ENCODE measurements around the gene SMLR1.
A peak's percentile ranks its signal among the peaks of the same experiment; 100 is the strongest.

SMLR1 gene

GRCh38 chr6:130838250-130838860, 11.1 kb downstream of the SMLR1 start:
- TF ChIP-seq CTCF (IDR thresholded peaks at IDR 0.05; ENCODE audit: low read depth, low read length) (no peak), POLR2A (IDR thresholded peaks at IDR 0.05; ENCODE audit: extremely low read depth, insufficient read length) (no peak), MYC (IDR thresholded peaks at IDR 0.05; ENCODE audit: low read depth, low read length) (no peak)
- TF ChIP-seq, protein P1, sequence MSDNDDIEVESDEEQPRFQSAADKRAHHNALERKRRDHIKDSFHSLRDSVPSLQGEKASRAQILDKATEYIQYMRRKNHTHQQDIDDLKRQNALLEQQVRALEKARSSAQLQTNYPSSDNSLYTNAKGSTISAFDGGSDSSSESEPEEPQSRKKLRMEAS (IDR thresholded peaks at IDR 0.05; ENCODE audit: low read depth, low read length): no peak
- DNase-seq (ENCODE audit: low read depth): no peak
- H3K4me3 ChIP-seq (ENCODE audit: low read depth, low read length): no peak overlapping the region

GRCh38 chr6:130838951-130839350, 11.7 kb downstream of the SMLR1 start:
- no peak overlapping the region for H3K4me3 ChIP-seq (ENCODE audit: low read depth, low read length)
- no peak for TF ChIP-seq MYC (IDR thresholded peaks at IDR 0.05; ENCODE audit: low read depth, low read length)
- no peak for DNase-seq (ENCODE audit: low read depth)

DNA sequence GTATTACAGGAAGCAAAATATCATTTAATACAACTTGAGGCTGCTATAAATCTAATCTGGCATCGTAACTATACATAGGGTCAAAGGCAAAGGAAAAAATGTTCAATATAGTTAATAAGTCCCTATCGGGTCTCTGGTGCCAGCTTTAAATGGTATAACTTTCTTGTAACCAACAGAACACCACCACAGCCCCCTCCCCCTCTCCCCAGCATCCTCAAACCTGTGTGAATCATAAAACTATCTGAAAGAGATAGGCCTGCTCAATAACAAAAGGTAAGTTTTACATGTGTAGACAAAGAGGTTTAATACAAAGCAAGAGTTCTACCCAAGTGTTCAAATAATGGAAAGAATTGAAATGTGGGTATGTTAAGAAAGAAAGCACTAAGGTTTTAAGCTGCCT, 12.2 kb downstream of the SMLR1 start:
- TF ChIP-seq MYC (IDR thresholded peaks at IDR 0.05; ENCODE audit: low read depth, low read length) (no peak), CTCF (IDR thresholded peaks at IDR 0.05; ENCODE audit: low read depth, low read length) (no peak), POLR2A (IDR thresholded peaks at IDR 0.05; ENCODE audit: extremely low read depth, insufficient read length) (no peak)
- TF ChIP-seq, protein P1 (IDR thresholded peaks at IDR 0.05; ENCODE audit: low read depth, low read length): no peak
- no peak overlapping the region for H3K4me3 ChIP-seq (ENCODE audit: low read depth, low read length)
- DNase-seq (ENCODE audit: low read depth): no peak

DNA sequence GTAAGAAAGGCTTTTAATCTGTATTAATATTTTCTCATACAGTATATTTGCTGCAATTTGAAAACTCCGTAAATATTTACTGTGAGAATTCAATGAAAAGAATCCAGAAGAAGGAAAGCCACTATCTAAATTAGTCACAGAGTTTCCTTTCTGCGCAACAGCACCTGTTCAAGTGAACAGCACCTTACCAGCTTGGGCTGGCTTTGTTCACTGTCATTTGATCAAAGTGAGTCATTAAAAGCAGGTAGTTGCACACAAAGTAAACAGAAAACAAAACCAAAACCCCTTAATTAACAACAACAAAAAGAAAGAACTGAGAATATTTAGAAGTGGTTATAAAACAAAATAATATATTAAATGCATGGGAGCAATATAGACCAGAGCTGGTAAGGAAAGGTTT, 12.8 kb downstream of the SMLR1 start:
- TF ChIP-seq, protein P1 (IDR thresholded peaks at IDR 0.05; ENCODE audit: low read depth, low read length): no peak
- TF ChIP-seq POLR2A (IDR thresholded peaks at IDR 0.05; ENCODE audit: extremely low read depth, insufficient read length): no peak
- no peak overlapping the region for H3K4me3 ChIP-seq (ENCODE audit: low read depth, low read length)
- DNase-seq (ENCODE audit: low read depth): no peak

- no peak for DNase-seq (ENCODE audit: low read depth)
- no peak overlapping the region for H3K4me3 ChIP-seq (ENCODE audit: low read depth, low read length)
- TF ChIP-seq MYC (IDR thresholded peaks at IDR 0.05; ENCODE audit: low read depth, low read length) (no peak), POLR2A (IDR thresholded peaks at IDR 0.05; ENCODE audit: extremely low read depth, insufficient read length) (no peak), CTCF (IDR thresholded peaks at IDR 0.05; ENCODE audit: low read depth, low read length) (no peak)
- TF ChIP-seq, protein P1 (IDR thresholded peaks at IDR 0.05; ENCODE audit: low read depth, low read length): no peak
Observed at GRCh38 chr6:130841128-130841728, 14.0 kb downstream of the SMLR1 start.

DNA sequence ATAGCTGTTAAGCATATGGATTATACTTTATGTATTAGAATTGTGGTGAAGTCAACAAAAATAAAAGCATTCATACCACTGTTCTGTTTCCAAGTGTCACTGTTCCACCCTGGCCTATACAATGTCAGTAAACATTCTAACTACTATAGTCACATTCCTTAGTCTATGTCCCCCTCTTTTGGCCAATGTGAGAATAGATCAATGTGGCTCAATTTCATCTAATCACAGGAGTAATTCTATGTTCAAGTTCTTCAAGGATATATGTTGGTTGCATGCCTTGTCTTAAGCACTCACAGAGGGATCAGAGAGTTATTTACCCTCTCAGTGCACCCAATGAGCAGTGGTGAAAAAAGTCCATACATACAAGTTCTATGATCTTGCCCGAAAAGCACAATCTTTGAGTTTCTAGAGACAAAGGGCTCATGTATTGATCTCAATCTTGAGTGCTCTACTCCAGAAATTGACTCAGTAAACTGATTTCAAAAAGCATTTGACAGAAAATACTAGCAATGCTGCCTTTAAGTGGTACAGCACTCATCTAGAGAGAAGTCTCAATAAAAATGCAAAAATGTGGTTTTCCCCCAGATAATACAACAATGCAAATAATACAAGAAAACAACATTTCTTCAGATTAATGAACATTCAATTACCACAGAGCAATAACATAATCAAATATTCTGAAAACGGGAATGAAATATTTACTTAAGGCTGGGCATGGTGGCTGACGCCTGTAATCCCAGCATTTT, 16.5 kb downstream of the SMLR1 start:
- H3K4me3 ChIP-seq (ENCODE audit: low read depth, low read length): no peak overlapping the region
- DNase-seq (ENCODE audit: low read depth): peak; percentile 58
- TF ChIP-seq CTCF (IDR thresholded peaks at IDR 0.05; ENCODE audit: low read depth, low read length): peak; percentile 49
- TF ChIP-seq, protein P1 (IDR thresholded peaks at IDR 0.05; ENCODE audit: low read depth, low read length): no peak
